SK-N-SH (cell line): ENCODE results near the gene RPS6KC1. TPM values are rescaled to one million over a fixed set of nuclear protein-coding genes. Genes with fewer than 3 reads are reported as not detected.
A peak's percentile ranks its signal among the peaks of the same experiment; 100 is the strongest.

Experiments used
- CTCF ChIA-PET: fragments of 300-600, 350-600 bp; formaldehyde crosslinking; extraction: SDS; loops from one replicate; lab custom pipeline; 2021; lab: Yijun Ruan, JAX
- POLR2A ChIA-PET: fragments of 350-600 bp; sonication (Branson Sonifier 250); formaldehyde crosslinking; extraction: SDS; loops from one replicate; lab custom pipeline; 2020; ENCODE audit warnings: antibody characterized with exemption, inconsistent platforms; lab: Yijun Ruan, JAX
- DNase-seq: peaks from one replicate; pipeline ENCODE4 v3.0.0; 2012
- H2AFZ ChIP-seq: fragments of 200-600 bp; sonication (generic); 2 replicates; pipeline ENCODE4 v1.8.1; 2016; ENCODE audit warnings: antibody characterized with exemption, mild to moderate bottlenecking, low read depth
- H3F3A ChIP-seq: fragments of 200-600 bp; sonication (generic); replicated peaks from 2 replicates; pipeline ENCODE3; 2016; ENCODE audit warnings: antibody characterized with exemption, mild to moderate bottlenecking; ENCODE audit not compliant: insufficient read depth
- H3K27ac ChIP-seq, 2 experiments: fragments of 200-500 bp in 1 of 2; fragments of 200-600 bp in 1 of 2; sonication (Bioruptor generic) in 1 of 2; sonication (generic), shearing (Covaris generic) in 1 of 2; 2 replicates each; pipeline versions ENCODE4 v1.5.1 to v1.6.1; 2014 to 2016; ENCODE audit warnings: low read depth in 2 of 2, inconsistent platforms in 1 of 2, low read length in 1 of 2, mild to moderate bottlenecking in 1 of 2, mixed read lengths in 1 of 2
- H3K27me3 ChIP-seq: fragments of 200-600 bp; sonication (generic), shearing (Covaris generic); 2 replicates; pipeline ENCODE4 v1.6.1; 2016; ENCODE audit warnings: mixed run types; ENCODE audit not compliant: insufficient read depth
- H3K36me3 ChIP-seq, 2 experiments: fragments of 200-500 bp in 1 of 2; fragments of 200-600 bp in 1 of 2; sonication (Bioruptor generic) in 1 of 2; sonication (generic) in 1 of 2; replicated peaks in 1 of 2; 2 replicates each; pipeline versions ENCODE3 to v1.5.1; 2014 to 2016; ENCODE audit warnings: low read length in 1 of 2, mild to moderate bottlenecking in 1 of 2; ENCODE audit not compliant: insufficient read depth in 2 of 2, control insufficient read depth in 1 of 2
- H3K4me1 ChIP-seq, 2 experiments: fragments of 200-500 bp in 1 of 2; fragments of 200-600 bp in 1 of 2; sonication (Bioruptor generic) in 1 of 2; sonication (generic), shearing (Covaris generic) in 1 of 2; 2 replicates each; pipeline versions ENCODE4 v1.5.1 to v1.6.1; 2014 to 2016; ENCODE audit warnings: low read depth in 1 of 2, low read length in 1 of 2, mixed run types in 1 of 2; ENCODE audit not compliant: insufficient read depth in 2 of 2, control insufficient read depth in 1 of 2
- H3K4me2 ChIP-seq: fragments of 200-600 bp; sonication (generic), shearing (Covaris generic); 2 replicates; pipeline ENCODE4 v1.6.1; 2017; ENCODE audit warnings: mixed run types
- H3K4me3 ChIP-seq, 2 experiments: fragments of 200-500 bp in 1 of 2; fragments of 200-600 bp in 1 of 2; sonication (Bioruptor generic) in 1 of 2; sonication (generic), shearing (Covaris generic) in 1 of 2; 2 replicates each; pipeline versions ENCODE4 v1.5.1 to v1.8.1; 2014 to 2016; ENCODE audit warnings: low read depth in 2 of 2, inconsistent platforms in 1 of 2, low read length in 1 of 2, mild to moderate bottlenecking in 1 of 2, mixed read lengths in 1 of 2, moderate library complexity in 1 of 2
- H3K79me2 ChIP-seq: fragments of 200-600 bp; sonication (generic); 2 replicates; pipeline ENCODE4 v1.8.1; 2017; ENCODE audit warnings: mild to moderate bottlenecking; ENCODE audit not compliant: insufficient read depth
- H3K9ac ChIP-seq: fragments of 200-600 bp; sonication (generic); 2 replicates; pipeline ENCODE4 v1.6.1; 2017; ENCODE audit warnings: mixed run types
- H3K9me2 ChIP-seq: fragments of 200-600 bp; sonication (generic); 2 replicates; pipeline ENCODE4 v1.6.1; 2017; ENCODE audit warnings: mixed run types
- H3K9me3 ChIP-seq: fragments of 200-600 bp; sonication (generic); 2 replicates; pipeline ENCODE4 v1.6.1; 2017; ENCODE audit warnings: mixed run types, mild to moderate bottlenecking, moderate library complexity
- H4K20me1 ChIP-seq: fragments of 200-600 bp; sonication (generic); 2 replicates; pipeline ENCODE4 v1.6.1; 2017; ENCODE audit warnings: mild to moderate bottlenecking, mixed run types; ENCODE audit not compliant: insufficient read depth
- FOXJ3 ChIP-seq: sonication (generic); formaldehyde crosslinking; IDR thresholded peaks from 2 replicates; pipeline ENCODE4 v1.5.1; 2020; ENCODE audit warnings: mild to moderate bottlenecking, missing genetic modification reagents
- FOXM1 ChIP-seq: IDR thresholded peaks from 2 replicates; pipeline ENCODE4 v1.4.0; 2012; ENCODE audit warnings: low read depth, mild to moderate bottlenecking
- GABPA ChIP-seq: IDR thresholded peaks from 2 replicates; pipeline ENCODE4 v1.4.0; 2012; ENCODE audit warnings: low read depth, mild to moderate bottlenecking
- MXI1 ChIP-seq: IDR thresholded peaks from 2 replicates; pipeline ENCODE4 v1.6.1; 2012; ENCODE audit warnings: mild to moderate bottlenecking, low read depth, low read length, improper control_type of control experiment
- RAD21 ChIP-seq: IDR thresholded peaks from 2 replicates; pipeline ENCODE4 v1.6.1; 2012; ENCODE audit warnings: mild to moderate bottlenecking, low read length
- SIN3A ChIP-seq: IDR thresholded peaks from 2 replicates; pipeline ENCODE4 v1.6.1; 2012; ENCODE audit warnings: low read depth, mild to moderate bottlenecking, low read length, moderate library complexity, borderline replicate concordance
- WGBS: methylation state at CpG from one replicate; pipeline ENCODE4 v1.1.6; 2017; ENCODE audit warnings: low lambda C conversion rate; 5-methylcytosine and 5-hydroxymethylcytosine counted together
- polyA plus RNA-seq, 3 experiments: library from polyadenylated mRNA; depleted of rRNA; stranded (reverse); fragments of >200 nt; gene quantifications; 2 replicates each; pipeline ENCODE4 v1.2.3, GENCODE V29; 2012
- TF ChIP-seq, protein P1 (sequence below): IDR thresholded peaks from 2 replicates; pipeline ENCODE4 v1.4.0; 2012; ENCODE audit warnings: low read depth
- TF ChIP-seq, protein P2 (sequence below): fragments of 200-600 bp; sonication (generic); IDR thresholded peaks from 2 replicates; pipeline ENCODE4 v1.6.1; 2017; ENCODE audit warnings: antibody characterized with exemption, mild to moderate bottlenecking, moderate library complexity
- TF ChIP-seq, protein P3 (sequence below): fragments of 150-350 bp; IDR thresholded peaks from 2 replicates; pipeline ENCODE4 v1.6.1; 2016; ENCODE audit warnings: mild to moderate bottlenecking, low read depth, low read length

Gene RPS6KC1
- polyA plus RNA-seq, 1 of the 3 experiments (the other 2 are of a cell fraction), result 7.8 TPM

DNA sequence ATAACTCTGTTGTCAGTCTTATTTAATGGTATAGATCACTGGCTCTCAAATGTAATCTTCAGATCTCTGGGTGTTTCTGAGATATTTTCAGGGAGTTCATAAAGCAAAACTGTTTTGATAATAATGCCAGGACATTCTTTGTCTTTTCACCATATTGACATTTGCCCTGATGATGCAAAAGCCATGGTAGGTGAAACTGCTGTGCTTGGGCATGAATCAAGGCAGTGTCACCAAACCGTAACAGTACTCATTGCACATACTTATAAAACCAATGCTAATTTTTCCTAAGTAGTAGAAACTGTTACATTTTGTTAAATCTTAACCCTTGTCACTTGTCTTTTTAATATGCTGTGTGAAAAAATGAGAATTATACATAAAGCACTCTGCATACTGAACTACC, 76.0 kb downstream of the RPS6KC1 start:
- ChIA-PET CTCF (no interaction called here), POLR2A (no interaction called here)
- Histone ChIP-seq H3K4me1 (peaks cover 0 to 16% of the 10 kb centered on the region in 2 experiments; a peak in 2 of 4 replicates), H3K9me2 (no peaks in the 10 kb centered on the region), H3F3A (peaks cover 4% of the 10 kb centered on the region), H3K4me3 (no peak overlapping the region), H4K20me1 (peaks cover 4% of the 10 kb centered on the region), H3K4me2 (no peak overlapping the region), H3K27ac (no peak overlapping the region), H3K36me3 (peaks cover 15 to 20% of the 10 kb centered on the region in 2 experiments), H2AFZ (no peak overlapping the region), H3K9ac (no peak overlapping the region), H3K27me3 (no peaks in the 10 kb centered on the region), H3K9me3 (no peaks in the 10 kb centered on the region), H3K79me2 (peaks cover 24% of the 10 kb centered on the region)
- WGBS, result 88% methylated on average over 1 of the region's 1 CpG
- no peak for DNase-seq
- TF ChIP-seq GABPA, result no peak
- TF ChIP-seq, protein P1, sequence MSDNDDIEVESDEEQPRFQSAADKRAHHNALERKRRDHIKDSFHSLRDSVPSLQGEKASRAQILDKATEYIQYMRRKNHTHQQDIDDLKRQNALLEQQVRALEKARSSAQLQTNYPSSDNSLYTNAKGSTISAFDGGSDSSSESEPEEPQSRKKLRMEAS, result no peak

DNA sequence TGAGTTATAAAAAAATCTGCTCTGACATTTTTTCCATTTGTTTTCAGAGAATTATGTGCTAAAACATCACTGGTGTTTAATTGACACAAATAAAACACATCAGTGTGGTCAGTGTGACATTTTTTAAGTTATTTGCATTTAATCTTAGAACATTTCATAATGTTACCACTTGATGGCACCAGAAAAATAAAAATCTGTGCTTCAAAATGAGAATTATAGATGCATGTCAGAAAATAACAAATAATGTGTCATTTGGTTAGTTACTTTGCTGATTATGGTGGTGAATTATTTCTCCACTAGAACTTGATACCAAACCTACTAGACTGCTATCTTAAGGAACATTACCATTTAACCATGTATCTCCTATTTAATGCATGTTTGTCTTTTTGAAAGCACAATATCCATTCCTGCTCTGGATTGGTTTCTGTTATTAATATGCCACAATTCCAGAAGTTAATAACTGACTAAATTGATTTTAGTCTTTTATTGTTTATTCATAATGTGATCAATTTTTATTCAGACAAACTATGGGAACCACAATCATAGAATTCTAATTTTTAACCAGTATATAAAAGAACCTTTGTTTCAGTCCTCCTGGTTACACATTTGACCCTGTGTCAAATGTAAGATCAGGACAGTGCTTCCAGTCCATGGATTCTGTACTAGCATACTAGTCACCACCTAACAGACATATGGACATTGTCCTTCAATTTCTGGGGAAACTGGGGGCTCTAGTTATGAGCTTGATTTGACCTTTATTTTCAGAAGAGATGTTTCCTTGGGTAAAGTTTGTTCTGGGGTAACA, 81.0 kb downstream of the RPS6KC1 start:
- DNase-seq, result no peak
- Histone ChIP-seq H3K79me2 (peaks cover 15% of the 10 kb centered on the region), H3K4me1 (peaks cover 0 to 4% of the 10 kb centered on the region in 2 experiments; a peak in 3 of 4 replicates), H3K9ac (no peak overlapping the region), H3K36me3 (peaks cover 17 to 27% of the 10 kb centered on the region in 2 experiments), H2AFZ (no peak overlapping the region), H3K9me3 (no peaks in the 10 kb centered on the region), H3K4me3 (no peak overlapping the region), H3K27me3 (no peaks in the 10 kb centered on the region), H3F3A (peaks cover 4% of the 10 kb centered on the region), H3K4me2 (no peak overlapping the region), H3K9me2 (no peaks in the 10 kb centered on the region), H4K20me1 (no peaks in the 10 kb centered on the region; the same call in 1 of the 2 replicates), H3K27ac (no peak overlapping the region)
- CTCF ChIA-PET, result interaction anchor here (0.8 to 5.0 kb wide), 3 partner anchors 9 to 20 kb away, joined by 3 to 31 read pairs (median 4); no protein-coding TSS in a partner anchor
- TF ChIP-seq, protein P2, sequence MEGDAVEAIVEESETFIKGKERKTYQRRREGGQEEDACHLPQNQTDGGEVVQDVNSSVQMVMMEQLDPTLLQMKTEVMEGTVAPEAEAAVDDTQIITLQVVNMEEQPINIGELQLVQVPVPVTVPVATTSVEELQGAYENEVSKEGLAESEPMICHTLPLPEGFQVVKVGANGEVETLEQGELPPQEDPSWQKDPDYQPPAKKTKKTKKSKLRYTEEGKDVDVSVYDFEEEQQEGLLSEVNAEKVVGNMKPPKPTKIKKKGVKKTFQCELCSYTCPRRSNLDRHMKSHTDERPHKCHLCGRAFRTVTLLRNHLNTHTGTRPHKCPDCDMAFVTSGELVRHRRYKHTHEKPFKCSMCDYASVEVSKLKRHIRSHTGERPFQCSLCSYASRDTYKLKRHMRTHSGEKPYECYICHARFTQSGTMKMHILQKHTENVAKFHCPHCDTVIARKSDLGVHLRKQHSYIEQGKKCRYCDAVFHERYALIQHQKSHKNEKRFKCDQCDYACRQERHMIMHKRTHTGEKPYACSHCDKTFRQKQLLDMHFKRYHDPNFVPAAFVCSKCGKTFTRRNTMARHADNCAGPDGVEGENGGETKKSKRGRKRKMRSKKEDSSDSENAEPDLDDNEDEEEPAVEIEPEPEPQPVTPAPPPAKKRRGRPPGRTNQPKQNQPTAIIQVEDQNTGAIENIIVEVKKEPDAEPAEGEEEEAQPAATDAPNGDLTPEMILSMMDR, result peak; percentile 38
- no peak for TF ChIP-seq MXI1
- peak; percentile 46; the same call in 1 of the 2 replicates for TF ChIP-seq RAD21
- TF ChIP-seq, protein P3, sequence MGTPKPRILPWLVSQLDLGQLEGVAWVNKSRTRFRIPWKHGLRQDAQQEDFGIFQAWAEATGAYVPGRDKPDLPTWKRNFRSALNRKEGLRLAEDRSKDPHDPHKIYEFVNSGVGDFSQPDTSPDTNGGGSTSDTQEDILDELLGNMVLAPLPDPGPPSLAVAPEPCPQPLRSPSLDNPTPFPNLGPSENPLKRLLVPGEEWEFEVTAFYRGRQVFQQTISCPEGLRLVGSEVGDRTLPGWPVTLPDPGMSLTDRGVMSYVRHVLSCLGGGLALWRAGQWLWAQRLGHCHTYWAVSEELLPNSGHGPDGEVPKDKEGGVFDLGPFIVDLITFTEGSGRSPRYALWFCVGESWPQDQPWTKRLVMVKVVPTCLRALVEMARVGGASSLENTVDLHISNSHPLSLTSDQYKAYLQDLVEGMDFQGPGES, result no peak
- TF ChIP-seq FOXJ3 (CRISPR knock-in tag), result no peak
- no peak for TF ChIP-seq SIN3A
- no peak for TF ChIP-seq FOXM1
- POLR2A ChIA-PET, result no interaction called here
